ENCODE results near the gene CHKA.
A peak's percentile ranks its signal among the peaks of the same experiment; 100 is the strongest.

The CHKA gene

GRCh38 chr11:68007498-68008380 is 113.4 kb downstream of the CHKA start:
- no peak for TF ChIP-seq CTCF (conservative IDR thresholded peaks at IDR 0.05; ENCODE audit: control insufficient read depth, insufficient read depth, low read depth, low read length)
- DNase-seq (ENCODE audit: low read depth) = no peak
- no peak overlapping the region for H3K4me3 ChIP-seq (ENCODE audit: control insufficient read depth, low read depth, low read length)

GRCh38 chr11:68006606-68007166 is 114.5 kb downstream of the CHKA start:
- H3K4me3 ChIP-seq (ENCODE audit: control insufficient read depth, low read depth, low read length) = no peak overlapping the region
- no peak for TF ChIP-seq CTCF (conservative IDR thresholded peaks at IDR 0.05; ENCODE audit: control insufficient read depth, insufficient read depth, low read depth, low read length)
- DNase-seq (ENCODE audit: low read depth) = no peak

GRCh38 chr11:68004551-68005335 is 116.4 kb downstream of the CHKA start:
- no peak for TF ChIP-seq CTCF (conservative IDR thresholded peaks at IDR 0.05; ENCODE audit: control insufficient read depth, insufficient read depth, low read depth, low read length)
- no peak for DNase-seq (ENCODE audit: low read depth)
- peak overlapping the region; percentile 48 for H3K4me3 ChIP-seq (ENCODE audit: control insufficient read depth, low read depth, low read length)

- peak within 1 kb of the TSS; percentile 48 for H3K4me3 ChIP-seq (ENCODE audit: control insufficient read depth, low read depth, low read length)
- peak; percentile 71 for DNase-seq (ENCODE audit: low read depth)
- TF ChIP-seq CTCF (conservative IDR thresholded peaks at IDR 0.05; ENCODE audit: control insufficient read depth, insufficient read depth, low read depth, low read length) = no peak
These were observed 117.2 kb downstream of the CHKA start, which contains the start of gene UNC93B1 for GRCh38 chr11:68003846-68004550. Gene UNC93B1, minus strand, starts transcription at chr11:68004097. Its CDS starts 54 bp downstream, at chr11:68004043.

- DNase-seq (ENCODE audit: low read depth) = no peak
- no peak for TF ChIP-seq CTCF (conservative IDR thresholded peaks at IDR 0.05; ENCODE audit: control insufficient read depth, insufficient read depth, low read depth, low read length)
- H3K4me3 ChIP-seq (ENCODE audit: control insufficient read depth, low read depth, low read length) = peak overlapping the region; percentile 48
These were observed 118.0 kb downstream of the CHKA start for GRCh38 chr11:68002938-68003845.

Data from fibroblast of mammary gland (primary cell).